Neural cell (in vitro differentiated cells): ENCODE results near the gene PDE7B. TPM values are rescaled to one million over a fixed set of nuclear protein-coding genes. Genes with fewer than 3 reads are reported as not detected.

Experiments
- H2AFZ ChIP-seq: fragments of 200-600, 300-800 bp; sonication (generic), shearing (Covaris generic); 2 replicates; pipeline ENCODE4 v1.6.0; 2014; ENCODE audit warnings: low read depth, mild to moderate bottlenecking, antibody characterized with exemption, low read length, moderate library complexity
- H3F3A ChIP-seq: fragments of 200-600 bp; shearing (Covaris generic); 2 replicates; pipeline ENCODE4 v1.6.1; 2016; ENCODE audit warnings: mild to moderate bottlenecking, moderate library complexity, mixed read lengths, antibody characterized with exemption, low read length; ENCODE audit not compliant: insufficient read depth, poor library complexity, severe bottlenecking
- H3K27ac ChIP-seq: fragments of 200-600, 300-800 bp; sonication (generic), shearing (Covaris generic); 2 replicates; pipeline ENCODE4 v1.5.1; 2014; ENCODE audit warnings: mild to moderate bottlenecking, low read length, moderate library complexity
- H3K27me3 ChIP-seq: fragments of 300-800, 200-600 bp; sonication (generic), shearing (Covaris generic); 2 replicates; pipeline ENCODE4 v1.6.0; 2014; ENCODE audit warnings: mild to moderate bottlenecking, low read depth, low read length, moderate library complexity; ENCODE audit not compliant: insufficient read depth
- H3K36me3 ChIP-seq: fragments of 300-800, 200-600 bp; sonication (generic), shearing (Covaris generic); 2 replicates; pipeline ENCODE4 v1.5.1; 2014; ENCODE audit warnings: mild to moderate bottlenecking, antibody characterized with exemption, low read length, moderate library complexity; ENCODE audit not compliant: insufficient read depth
- H3K4me2 ChIP-seq: fragments of 300-800, 200-600 bp; sonication (generic), shearing (Covaris generic); 2 replicates; pipeline ENCODE4 v1.6.0; 2014; ENCODE audit warnings: mild to moderate bottlenecking, low read length
- H3K4me3 ChIP-seq: fragments of 300-800, 200-600 bp; sonication (generic), shearing (Covaris generic); 2 replicates; pipeline ENCODE4 v1.5.1; 2014; ENCODE audit warnings: mild to moderate bottlenecking, low read length, moderate library complexity
- H3K79me2 ChIP-seq: fragments of 200-600 bp; shearing (Covaris generic); replicated peaks from 2 replicates; pipeline ENCODE4 v1.6.0; 2014; ENCODE audit warnings: mild to moderate bottlenecking, low read length, moderate library complexity; ENCODE audit not compliant: insufficient read depth
- H3K9ac ChIP-seq: fragments of 300-800, 200-600 bp; sonication (generic), shearing (Covaris generic); 2 replicates; pipeline ENCODE4 v1.6.1; 2016; ENCODE audit warnings: mild to moderate bottlenecking, low read length, mixed read lengths
- H3K9me2 ChIP-seq: fragments of 200-600 bp; shearing (Covaris generic); 2 replicates; pipeline ENCODE4 v1.6.1; 2016; ENCODE audit warnings: mild to moderate bottlenecking, low read length, mixed read lengths; ENCODE audit not compliant: insufficient read depth
- H3K9me3 ChIP-seq: fragments of 200-600, 300-800 bp; sonication (generic), shearing (Covaris generic); 2 replicates; pipeline ENCODE4 v1.6.1; 2016; ENCODE audit warnings: mild to moderate bottlenecking, mixed run types, low read length, moderate library complexity, mixed read lengths
- H4K20me1 ChIP-seq: fragments of 200-600 bp; shearing (Covaris generic); 2 replicates; pipeline ENCODE4 v1.6.1; 2016; ENCODE audit warnings: mild to moderate bottlenecking, mixed run types; ENCODE audit not compliant: insufficient read depth
- EP300 ChIP-seq: fragments of 450-650 bp; conservative IDR thresholded peaks from 2 replicates; pipeline ENCODE4 v1.6.1; 2014; ENCODE audit warnings: antibody characterized with exemption, mild to moderate bottlenecking, moderate library complexity; ENCODE audit not compliant: poor library complexity, severe bottlenecking
- EZH2 ChIP-seq: fragments of 200-600, 300-800 bp; shearing (Covaris generic), sonication (generic); IDR thresholded peaks from 2 replicates; pipeline ENCODE4 v1.6.1; 2014; ENCODE audit warnings: antibody characterized with exemption, low read length, borderline replicate concordance, mild to moderate bottlenecking; ENCODE audit not compliant: insufficient read depth, poor library complexity, severe bottlenecking
- MXI1 ChIP-seq: fragments of 450-650 bp; conservative IDR thresholded peaks from 2 replicates; pipeline ENCODE4 v1.6.1; 2014; ENCODE audit warnings: antibody characterized with exemption, mild to moderate bottlenecking; ENCODE audit not compliant: poor library complexity, severe bottlenecking
- POLR2AphosphoS5 ChIP-seq: IDR thresholded peaks from 2 replicates; pipeline ENCODE4 v1.6.1; 2012
- RAD21 ChIP-seq: fragments of 450-650 bp; conservative IDR thresholded peaks from 2 replicates; pipeline ENCODE4 v1.6.1; 2014; ENCODE audit warnings: antibody characterized with exemption, mild to moderate bottlenecking, moderate library complexity
- SMC3 ChIP-seq: fragments of 450-650 bp; conservative IDR thresholded peaks from 2 replicates; pipeline ENCODE4 v1.6.1; 2014; ENCODE audit warnings: antibody characterized with exemption, mild to moderate bottlenecking, moderate library complexity; ENCODE audit not compliant: poor library complexity
- TAF1 ChIP-seq: IDR thresholded peaks from 2 replicates; pipeline ENCODE4 v1.6.1; 2012; ENCODE audit warnings: low read depth
- polyA plus RNA-seq: library from polyadenylated mRNA; depleted of rRNA; stranded (reverse); fragments of >200 nt; gene quantifications from 2 replicates; pipeline ENCODE4 v1.2.3, GENCODE V29; 2014
- TF ChIP-seq, protein P1 (sequence below): IDR thresholded peaks from 2 replicates; pipeline ENCODE4 v1.6.1; 2012; ENCODE audit warnings: borderline replicate concordance
- TF ChIP-seq, protein P2 (sequence below): fragments of 450-650 bp; IDR thresholded peaks from 2 replicates; pipeline ENCODE4 v1.5.1; 2014; ENCODE audit warnings: antibody characterized with exemption, mild to moderate bottlenecking, moderate library complexity; ENCODE audit not compliant: poor library complexity, severe bottlenecking

PDE7B gene
- polyA plus RNA-seq, 1 donor from 2014 or later = 5.9 TPM

DNA sequence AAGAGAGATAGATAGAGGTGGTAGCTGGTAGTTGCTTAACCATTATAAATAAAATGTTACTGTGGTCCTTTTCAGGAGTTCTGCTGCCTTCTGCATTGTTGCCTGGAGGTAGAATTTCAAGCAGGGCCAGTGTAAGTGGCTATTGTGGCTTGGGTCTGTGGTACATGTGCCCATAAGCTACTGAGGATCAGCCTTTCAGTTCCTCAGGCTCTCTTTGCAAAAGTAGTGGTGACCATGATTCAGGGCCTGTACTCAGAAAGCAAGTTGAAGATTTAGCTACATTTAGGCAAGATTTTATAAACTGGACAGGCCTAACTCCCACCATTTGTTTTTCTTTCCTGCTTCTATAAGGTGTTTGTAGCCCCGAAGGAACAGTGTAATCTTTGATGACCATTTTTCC, 199.0 kb downstream of the PDE7B start:
- Histone ChIP-seq H3K4me3 (no peak overlapping the region), H3K27ac (no peak overlapping the region), H3K4me2 (no peak overlapping the region), H2AFZ (no peak overlapping the region), H3K36me3 (no peaks in the 10 kb centered on the region), H3K9ac (no peak overlapping the region), H3K79me2 (no peaks in the 10 kb centered on the region), H4K20me1 (no peaks in the 10 kb centered on the region), H3F3A (no peaks in the 10 kb centered on the region), H3K9me3 (no peaks in the 10 kb centered on the region), H3K27me3 (no peaks in the 10 kb centered on the region), H3K9me2 (no peaks in the 10 kb centered on the region)
- TF ChIP-seq, protein P1, sequence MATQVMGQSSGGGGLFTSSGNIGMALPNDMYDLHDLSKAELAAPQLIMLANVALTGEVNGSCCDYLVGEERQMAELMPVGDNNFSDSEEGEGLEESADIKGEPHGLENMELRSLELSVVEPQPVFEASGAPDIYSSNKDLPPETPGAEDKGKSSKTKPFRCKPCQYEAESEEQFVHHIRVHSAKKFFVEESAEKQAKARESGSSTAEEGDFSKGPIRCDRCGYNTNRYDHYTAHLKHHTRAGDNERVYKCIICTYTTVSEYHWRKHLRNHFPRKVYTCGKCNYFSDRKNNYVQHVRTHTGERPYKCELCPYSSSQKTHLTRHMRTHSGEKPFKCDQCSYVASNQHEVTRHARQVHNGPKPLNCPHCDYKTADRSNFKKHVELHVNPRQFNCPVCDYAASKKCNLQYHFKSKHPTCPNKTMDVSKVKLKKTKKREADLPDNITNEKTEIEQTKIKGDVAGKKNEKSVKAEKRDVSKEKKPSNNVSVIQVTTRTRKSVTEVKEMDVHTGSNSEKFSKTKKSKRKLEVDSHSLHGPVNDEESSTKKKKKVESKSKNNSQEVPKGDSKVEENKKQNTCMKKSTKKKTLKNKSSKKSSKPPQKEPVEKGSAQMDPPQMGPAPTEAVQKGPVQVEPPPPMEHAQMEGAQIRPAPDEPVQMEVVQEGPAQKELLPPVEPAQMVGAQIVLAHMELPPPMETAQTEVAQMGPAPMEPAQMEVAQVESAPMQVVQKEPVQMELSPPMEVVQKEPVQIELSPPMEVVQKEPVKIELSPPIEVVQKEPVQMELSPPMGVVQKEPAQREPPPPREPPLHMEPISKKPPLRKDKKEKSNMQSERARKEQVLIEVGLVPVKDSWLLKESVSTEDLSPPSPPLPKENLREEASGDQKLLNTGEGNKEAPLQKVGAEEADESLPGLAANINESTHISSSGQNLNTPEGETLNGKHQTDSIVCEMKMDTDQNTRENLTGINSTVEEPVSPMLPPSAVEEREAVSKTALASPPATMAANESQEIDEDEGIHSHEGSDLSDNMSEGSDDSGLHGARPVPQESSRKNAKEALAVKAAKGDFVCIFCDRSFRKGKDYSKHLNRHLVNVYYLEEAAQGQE = no peak
- TF ChIP-seq, protein P2, sequence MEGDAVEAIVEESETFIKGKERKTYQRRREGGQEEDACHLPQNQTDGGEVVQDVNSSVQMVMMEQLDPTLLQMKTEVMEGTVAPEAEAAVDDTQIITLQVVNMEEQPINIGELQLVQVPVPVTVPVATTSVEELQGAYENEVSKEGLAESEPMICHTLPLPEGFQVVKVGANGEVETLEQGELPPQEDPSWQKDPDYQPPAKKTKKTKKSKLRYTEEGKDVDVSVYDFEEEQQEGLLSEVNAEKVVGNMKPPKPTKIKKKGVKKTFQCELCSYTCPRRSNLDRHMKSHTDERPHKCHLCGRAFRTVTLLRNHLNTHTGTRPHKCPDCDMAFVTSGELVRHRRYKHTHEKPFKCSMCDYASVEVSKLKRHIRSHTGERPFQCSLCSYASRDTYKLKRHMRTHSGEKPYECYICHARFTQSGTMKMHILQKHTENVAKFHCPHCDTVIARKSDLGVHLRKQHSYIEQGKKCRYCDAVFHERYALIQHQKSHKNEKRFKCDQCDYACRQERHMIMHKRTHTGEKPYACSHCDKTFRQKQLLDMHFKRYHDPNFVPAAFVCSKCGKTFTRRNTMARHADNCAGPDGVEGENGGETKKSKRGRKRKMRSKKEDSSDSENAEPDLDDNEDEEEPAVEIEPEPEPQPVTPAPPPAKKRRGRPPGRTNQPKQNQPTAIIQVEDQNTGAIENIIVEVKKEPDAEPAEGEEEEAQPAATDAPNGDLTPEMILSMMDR = no peak
- TF ChIP-seq RAD21 (no peak), MXI1 (no peak), EP300 (no peak), EZH2 (no peak), TAF1 (no peak), SMC3 (no peak), POLR2AphosphoS5 (no peak)

DNA sequence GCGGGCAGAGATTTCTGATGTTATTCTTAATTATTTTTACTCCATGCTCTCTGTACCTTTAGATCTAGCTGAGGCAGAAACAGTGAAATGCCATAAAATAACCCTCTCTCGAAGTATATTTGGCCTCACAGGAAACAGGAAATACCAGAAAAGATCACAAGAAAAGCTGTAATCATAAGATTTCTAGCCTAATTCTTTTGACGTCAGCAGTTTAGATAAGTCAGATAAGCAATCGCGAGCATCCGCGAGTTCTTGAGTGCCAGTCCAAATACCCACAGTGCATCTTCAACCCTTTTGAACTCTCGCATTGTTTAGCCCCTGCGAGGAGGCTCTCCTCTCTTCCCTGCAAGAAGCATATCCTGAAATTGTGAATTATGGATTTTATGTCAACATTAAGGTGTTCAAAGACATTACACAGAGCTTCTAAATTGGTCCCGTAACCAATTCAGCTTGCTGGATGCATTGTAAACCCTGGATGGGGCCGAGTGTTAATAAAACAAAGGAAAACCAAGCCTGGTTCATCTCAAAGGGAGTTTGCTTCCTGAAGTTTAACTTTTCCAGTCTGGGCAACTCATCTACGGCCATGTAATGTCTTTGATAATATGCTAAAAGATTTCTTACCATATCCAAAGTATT, 199.8 kb downstream of the PDE7B start:
- Histone ChIP-seq H3F3A (no peaks in the 10 kb centered on the region), H3K9ac (no peak overlapping the region), H2AFZ (no peak overlapping the region), H3K9me2 (no peaks in the 10 kb centered on the region), H4K20me1 (no peaks in the 10 kb centered on the region), H3K4me2 (no peak overlapping the region), H3K27me3 (no peaks in the 10 kb centered on the region), H3K27ac (no peak overlapping the region), H3K36me3 (no peaks in the 10 kb centered on the region), H3K79me2 (no peaks in the 10 kb centered on the region), H3K9me3 (no peaks in the 10 kb centered on the region), H3K4me3 (no peak overlapping the region)
- no peak for TF ChIP-seq RAD21
- TF ChIP-seq, protein P1 = no peak
- TF ChIP-seq, protein P2 = no peak
